ENCODE data around the gene PNO1.

PNO1 gene

GRCh38 chr2:68121873-68122679 lies 35.6 kb upstream of the PNO1 start:
- DNase-seq (ENCODE audit: extremely low read depth, low read depth) = peak; percentile 72
- TF ChIP-seq, protein P1, sequence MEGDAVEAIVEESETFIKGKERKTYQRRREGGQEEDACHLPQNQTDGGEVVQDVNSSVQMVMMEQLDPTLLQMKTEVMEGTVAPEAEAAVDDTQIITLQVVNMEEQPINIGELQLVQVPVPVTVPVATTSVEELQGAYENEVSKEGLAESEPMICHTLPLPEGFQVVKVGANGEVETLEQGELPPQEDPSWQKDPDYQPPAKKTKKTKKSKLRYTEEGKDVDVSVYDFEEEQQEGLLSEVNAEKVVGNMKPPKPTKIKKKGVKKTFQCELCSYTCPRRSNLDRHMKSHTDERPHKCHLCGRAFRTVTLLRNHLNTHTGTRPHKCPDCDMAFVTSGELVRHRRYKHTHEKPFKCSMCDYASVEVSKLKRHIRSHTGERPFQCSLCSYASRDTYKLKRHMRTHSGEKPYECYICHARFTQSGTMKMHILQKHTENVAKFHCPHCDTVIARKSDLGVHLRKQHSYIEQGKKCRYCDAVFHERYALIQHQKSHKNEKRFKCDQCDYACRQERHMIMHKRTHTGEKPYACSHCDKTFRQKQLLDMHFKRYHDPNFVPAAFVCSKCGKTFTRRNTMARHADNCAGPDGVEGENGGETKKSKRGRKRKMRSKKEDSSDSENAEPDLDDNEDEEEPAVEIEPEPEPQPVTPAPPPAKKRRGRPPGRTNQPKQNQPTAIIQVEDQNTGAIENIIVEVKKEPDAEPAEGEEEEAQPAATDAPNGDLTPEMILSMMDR (IDR thresholded peaks at IDR 0.05; ENCODE audit: low read depth, low read length, missing control alignments) = peak; percentile 99
- no peak overlapping the region for H3K4me3 ChIP-seq (replicated peaks; ENCODE audit: low read depth, low read length)

GRCh38 chr2:68122680-68122964 lies 35.1 kb upstream of the PNO1 start:
- H3K4me3 ChIP-seq (replicated peaks; ENCODE audit: low read depth, low read length) = no peak overlapping the region
- no peak for DNase-seq (ENCODE audit: extremely low read depth, low read depth)
- TF ChIP-seq, protein P1 (IDR thresholded peaks at IDR 0.05; ENCODE audit: low read depth, low read length, missing control alignments) = no peak

- DNase-seq (ENCODE audit: extremely low read depth, low read depth) = no peak
- H3K4me3 ChIP-seq (replicated peaks; ENCODE audit: low read depth, low read length) = no peak overlapping the region
- TF ChIP-seq, protein P1 (IDR thresholded peaks at IDR 0.05; ENCODE audit: low read depth, low read length, missing control alignments) = no peak
Observed at GRCh38 chr2:68124321-68124720, 33.4 kb upstream of the PNO1 start.

DNA sequence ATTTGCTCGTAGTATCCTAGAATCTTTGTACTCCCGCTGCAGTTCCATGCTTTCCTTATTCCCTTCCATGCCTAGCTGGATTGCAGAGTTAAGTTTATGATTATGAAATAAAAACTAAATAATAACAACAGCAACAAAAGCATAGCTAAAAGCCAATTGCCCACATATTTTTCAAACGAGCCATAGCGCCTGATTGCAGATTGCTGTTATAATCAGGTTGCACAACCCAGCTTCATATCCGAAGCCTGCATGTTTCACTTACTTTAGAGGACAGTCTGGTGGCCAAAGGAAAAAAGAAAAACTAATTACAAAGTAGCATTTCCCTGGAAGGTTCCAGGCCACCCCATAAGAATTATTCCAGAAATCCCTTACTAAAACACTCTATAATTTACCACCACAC lies 31.9 kb upstream of the PNO1 start:
- DNase-seq (ENCODE audit: extremely low read depth, low read depth) = no peak
- H3K4me3 ChIP-seq (replicated peaks; ENCODE audit: low read depth, low read length) = no peak overlapping the region
- TF ChIP-seq, protein P1 (IDR thresholded peaks at IDR 0.05; ENCODE audit: low read depth, low read length, missing control alignments) = no peak

DNA sequence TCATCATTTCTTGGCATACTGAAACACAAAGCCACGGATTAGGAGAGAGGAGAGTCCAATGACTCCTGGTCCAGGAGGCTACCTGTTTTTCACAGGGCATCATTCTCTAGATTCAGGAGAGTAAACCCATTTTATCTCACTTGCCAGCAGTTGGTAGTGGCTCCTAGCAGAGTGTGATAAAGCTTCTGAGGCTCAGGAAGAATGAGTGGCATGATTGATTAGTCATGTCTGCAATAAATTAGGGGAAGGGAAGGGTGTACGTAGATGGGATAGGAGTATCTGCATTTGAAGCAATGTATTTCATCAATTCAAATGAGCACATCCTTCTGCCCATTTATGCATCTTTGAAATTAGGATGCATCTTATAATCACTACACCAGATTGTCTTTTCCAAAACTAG lies 31.1 kb upstream of the PNO1 start:
- TF ChIP-seq, protein P1 (IDR thresholded peaks at IDR 0.05; ENCODE audit: low read depth, low read length, missing control alignments) = no peak
- H3K4me3 ChIP-seq (replicated peaks; ENCODE audit: low read depth, low read length) = no peak overlapping the region
- DNase-seq (ENCODE audit: extremely low read depth, low read depth) = no peak

- no peak overlapping the region for H3K4me3 ChIP-seq (replicated peaks; ENCODE audit: low read depth, low read length)
- TF ChIP-seq, protein P1 (IDR thresholded peaks at IDR 0.05; ENCODE audit: low read depth, low read length, missing control alignments) = no peak
- no peak for DNase-seq (ENCODE audit: extremely low read depth, low read depth)
Observed at GRCh38 chr2:68127358-68128242, 30.1 kb upstream of the PNO1 start.
